H9 (cell line): ENCODE results near the gene ITM2C. TPM values are rescaled to one million over a fixed set of nuclear protein-coding genes. Genes with fewer than 3 reads are reported as not detected.

Experiments
- DNase-seq: peaks from one replicate; pipeline ENCODE4 v3.0.0-alpha.2; 2017
- H2AFZ ChIP-seq: one replicate; pipeline ENCODE4 v1.6.1; 2013; ENCODE audit warnings: mild to moderate bottlenecking, low read length, control low read depth, moderate library complexity
- H2AK5ac ChIP-seq: 2 replicates; pipeline ENCODE4 v1.6.1; 2013; ENCODE audit warnings: low read length, control low read depth, mixed read lengths; ENCODE audit not compliant: insufficient read length
- H2BK120ac ChIP-seq: one replicate; pipeline ENCODE4 v1.6.1; 2013; ENCODE audit warnings: low read depth, mild to moderate bottlenecking, low read length, control low read depth, inconsistent platforms; ENCODE audit not compliant: poor library complexity, severe bottlenecking
- H2BK12ac ChIP-seq: 2 replicates; pipeline ENCODE4 v1.6.1; 2013; ENCODE audit warnings: low read length, control low read depth, mixed read lengths, low read depth; ENCODE audit not compliant: insufficient read length
- H2BK15ac ChIP-seq: 2 replicates; pipeline ENCODE4 v1.6.1; 2013; ENCODE audit warnings: low read depth, low read length, control low read depth
- H2BK20ac ChIP-seq: one replicate; pipeline ENCODE4 v1.6.1; 2013; ENCODE audit warnings: low read depth, mild to moderate bottlenecking, low read length, control low read depth, inconsistent platforms; ENCODE audit not compliant: poor library complexity, severe bottlenecking
- H2BK5ac ChIP-seq: 2 replicates; pipeline ENCODE4 v1.6.1; 2013; ENCODE audit warnings: low read length, control low read depth, mixed read lengths; ENCODE audit not compliant: insufficient read length
- H3K14ac ChIP-seq: 2 replicates; pipeline ENCODE4 v1.6.1; 2013; ENCODE audit warnings: low read length, control low read depth; ENCODE audit not compliant: insufficient read depth
- H3K18ac ChIP-seq: 2 replicates; pipeline ENCODE4 v1.6.1; 2013; ENCODE audit warnings: low read depth, mild to moderate bottlenecking, mixed read lengths, low read length, control low read depth; ENCODE audit not compliant: insufficient read length
- H3K23ac ChIP-seq: 2 replicates; pipeline ENCODE4 v1.6.1; 2013; ENCODE audit warnings: low read length, control low read depth, mixed read lengths, low read depth; ENCODE audit not compliant: insufficient read length
- H3K23me2 ChIP-seq: 2 replicates; pipeline ENCODE4 v1.6.1; 2013; ENCODE audit warnings: low read depth, mild to moderate bottlenecking, mixed read lengths, low read length, control low read depth; ENCODE audit not compliant: insufficient read length, poor library complexity, severe bottlenecking
- H3K27ac ChIP-seq: 2 replicates; pipeline ENCODE4 v1.5.1; 2013; ENCODE audit warnings: low read length, control low read depth, mixed read lengths, low read depth; ENCODE audit not compliant: insufficient read length
- H3K27me3 ChIP-seq: 2 replicates; pipeline ENCODE4 v1.6.1; 2013; ENCODE audit warnings: low read length, control low read depth, inconsistent platforms; ENCODE audit not compliant: insufficient read depth
- H3K4ac ChIP-seq: 2 replicates; pipeline ENCODE4 v1.6.1; 2013; ENCODE audit warnings: low read depth, mild to moderate bottlenecking, control low read depth, inconsistent platforms, low read length, moderate library complexity
- H3K4me1 ChIP-seq: 2 replicates; pipeline ENCODE4 v1.6.1; 2013; ENCODE audit warnings: low read length, control low read depth, inconsistent platforms; ENCODE audit not compliant: insufficient read depth
- H3K4me2 ChIP-seq: 2 replicates; pipeline ENCODE4 v1.6.1; 2013; ENCODE audit warnings: low read length, control low read depth, mixed read lengths; ENCODE audit not compliant: insufficient read length, insufficient read depth
- H3K56ac ChIP-seq: 2 replicates; pipeline ENCODE4 v1.6.1; 2013; ENCODE audit warnings: low read depth, mild to moderate bottlenecking, mixed read lengths, low read length, control low read depth; ENCODE audit not compliant: insufficient read length
- H3K79me1 ChIP-seq: 2 replicates; pipeline ENCODE4 v1.6.1; 2013; ENCODE audit warnings: low read depth, mild to moderate bottlenecking, moderate library complexity, low read length, control low read depth, inconsistent platforms; ENCODE audit not compliant: insufficient read depth, poor library complexity, severe bottlenecking
- H3K79me2 ChIP-seq: 2 replicates; pipeline ENCODE4 v1.6.1; 2013; ENCODE audit warnings: low read length, control low read depth, inconsistent platforms; ENCODE audit not compliant: insufficient read depth
- H3K9ac ChIP-seq: 2 replicates; pipeline ENCODE4 v1.6.1; 2013; ENCODE audit warnings: low read length, control low read depth, mixed read lengths; ENCODE audit not compliant: insufficient read length; ENCODE audit errors: extremely low read depth
- H3K9me3 ChIP-seq: one replicate; pipeline ENCODE4 v1.6.1; 2013; ENCODE audit warnings: low read depth, low read length, inconsistent platforms; ENCODE audit not compliant: control insufficient read depth
- H3T11ph ChIP-seq: one replicate; pipeline ENCODE4 v1.6.1; 2013; ENCODE audit warnings: mild to moderate bottlenecking, low read length, control low read depth, inconsistent platforms
- H4K20me1 ChIP-seq: one replicate; pipeline ENCODE4 v1.6.1; 2013; ENCODE audit not compliant: control insufficient read depth, insufficient read length, insufficient read depth
- H4K5ac ChIP-seq: 2 replicates; pipeline ENCODE4 v1.6.1; 2013; ENCODE audit warnings: low read depth, mild to moderate bottlenecking, mixed read lengths, low read length, control low read depth; ENCODE audit not compliant: insufficient read length
- H4K8ac ChIP-seq: replicated peaks from 2 replicates; pipeline ENCODE4 v1.6.1; 2013; ENCODE audit warnings: low read length, control low read depth, mixed read lengths, low read depth; ENCODE audit not compliant: insufficient read length
- H4K91ac ChIP-seq: 2 replicates; pipeline ENCODE4 v1.6.1; 2013; ENCODE audit warnings: low read depth, mild to moderate bottlenecking, moderate library complexity, mixed read lengths, low read length, control low read depth; ENCODE audit not compliant: insufficient read length
- H3K27ac Mint-ChIP-seq, 3 experiments: 2 replicates in 2 of 3; 3 replicates in 1 of 3; pipeline ENCODE4 v1.8.0; 2020 to 2021; ENCODE audit warnings: mixed read lengths in 3 of 3, mild to moderate bottlenecking in 1 of 3, moderate library complexity in 1 of 3
- H3K27me3 Mint-ChIP-seq: 2 replicates; pipeline ENCODE4 v1.8.0; 2021; ENCODE audit warnings: low read depth, mild to moderate bottlenecking, moderate library complexity, mixed read lengths
- H3K36me3 Mint-ChIP-seq, 3 experiments: 2 replicates in 2 of 3; 3 replicates in 1 of 3; pipeline ENCODE4 v1.8.0; 2020 to 2021; ENCODE audit warnings: low read depth in 3 of 3, mixed read lengths in 3 of 3; ENCODE audit not compliant: insufficient read depth in 1 of 3
- H3K4me1 Mint-ChIP-seq, 2 experiments: 2 replicates each; pipeline ENCODE4 v1.8.0; 2020; ENCODE audit warnings: mixed read lengths in 2 of 2
- H3K4me3 Mint-ChIP-seq, 2 experiments: 2 replicates in 1 of 2; 3 replicates in 1 of 2; pipeline ENCODE4 v1.8.0; 2020 to 2021; ENCODE audit warnings: mild to moderate bottlenecking in 2 of 2, mixed read lengths in 2 of 2, moderate library complexity in 1 of 2
- H3K9me3 Mint-ChIP-seq, 2 experiments: 2 replicates in 1 of 2; 3 replicates in 1 of 2; pipeline ENCODE4 v1.8.0; 2020; ENCODE audit warnings: mild to moderate bottlenecking in 2 of 2, mixed read lengths in 2 of 2, moderate library complexity in 1 of 2
- CTCF ChIP-seq: fragments of 200-600 bp; sonication (generic); conservative IDR thresholded peaks from 3 replicates; pipeline ENCODE4 v1.8.0; 2021; ENCODE audit warnings: antibody characterized with exemption, mild to moderate bottlenecking
- WGBS: extraction: QIAGEN DNeasy Blood & Tissue Kit; methylation state at CpG from one replicate; pipeline ENCODE4 v1.1.7; 2013; ENCODE audit warnings: missing lambda C conversion rate, low lambda C conversion rate, mixed read lengths; ENCODE audit not compliant: insufficient read length; ENCODE audit errors: extremely low coverage; 5-methylcytosine and 5-hydroxymethylcytosine counted together
- total RNA-seq: library from RNA; stranded (reverse); gene quantifications from 2 replicates; pipeline ENCODE4 v1.2.1, GENCODE V29; 2021

ITM2C gene
- total RNA-seq, 1 experiment from 2014 or later = 297 TPM

- Histone ChIP-seq H3K9me3 (no peaks in the 10 kb centered on the region), H2BK5ac (no peak overlapping the region), H3K79me2 (no peaks in the 10 kb centered on the region), H4K91ac (no peak overlapping the region), H3K56ac (no peak overlapping the region), H4K8ac (no peak overlapping the region), H4K5ac (no peak overlapping the region), H3K27ac (no peak overlapping the region), H3K23ac (no peak overlapping the region), H3K4ac (no peak overlapping the region), H3K4me2 (no peak overlapping the region), H3K27me3 (no peaks in the 10 kb centered on the region), H3K4me1 (peaks cover 13% of the 10 kb centered on the region; the same call in 1 of the 2 replicates), H2BK20ac (no peak overlapping the region), H2BK120ac (no peak overlapping the region), H2BK12ac (no peak overlapping the region), H2AFZ (no peak overlapping the region), H4K20me1 (no peaks in the 10 kb centered on the region), H2AK5ac (no peak overlapping the region), H3K14ac (no peak overlapping the region), H3K9ac (no peak overlapping the region), H3K79me1 (no peaks in the 10 kb centered on the region), H2BK15ac (no peak overlapping the region), H3T11ph (no peak overlapping the region), H3K18ac (no peak overlapping the region), H3K23me2 (no peaks in the 10 kb centered on the region)
- no peak overlapping the region; a peak in 2 of 7 replicates for H3K27ac Mint-ChIP-seq
- no peaks in the 10 kb centered on the region; a peak in 1 of 5 replicates for H3K9me3 Mint-ChIP-seq
- H3K27me3 Mint-ChIP-seq = peaks cover 63% of the 10 kb centered on the region
- DNase-seq = peak; percentile 20
- H3K36me3 Mint-ChIP-seq = no peaks in the 10 kb centered on the region
- no peak overlapping the region for H3K4me3 Mint-ChIP-seq
- H3K4me1 Mint-ChIP-seq = peaks cover 52 to 56% of the 10 kb centered on the region in 2 experiments
- no CpG with 5 or more reads among the region's 15 CpGs for WGBS
- no peak for TF ChIP-seq CTCF
Observed at GRCh38 chr2:230906471-230907230, 41.9 kb downstream of the ITM2C start.
